HFFc6 (cell line): Measurements from ENCODE around the gene CSRNP3. TPM values are rescaled to one million over a fixed set of nuclear protein-coding genes. Genes with fewer than 3 reads are reported as not detected.

Source experiments
- DNase-seq: peaks from one replicate; pipeline ENCODE4 v3.0.0-alpha.2; 2018
- H3K27ac Mint-ChIP-seq: 2 replicates; pipeline ENCODE4 v1.8.0; 2020; ENCODE audit warnings: mild to moderate bottlenecking, mixed read lengths
- H3K27me3 Mint-ChIP-seq: 2 replicates; pipeline ENCODE4 v1.8.0; 2021; ENCODE audit warnings: mild to moderate bottlenecking, moderate library complexity, mixed read lengths; ENCODE audit not compliant: insufficient read depth
- H3K36me3 Mint-ChIP-seq: 2 replicates; pipeline ENCODE4 v1.8.0; 2021; ENCODE audit warnings: low read depth, mixed read lengths
- H3K4me1 Mint-ChIP-seq: 2 replicates; pipeline ENCODE4 v1.8.0; 2020; ENCODE audit warnings: low read depth, mixed read lengths
- H3K4me3 Mint-ChIP-seq: 2 replicates; pipeline ENCODE4 v1.8.0; 2020; ENCODE audit warnings: mild to moderate bottlenecking, moderate library complexity, mixed read lengths
- H3K9me3 Mint-ChIP-seq: 2 replicates; pipeline ENCODE4 v1.8.0; 2020; ENCODE audit warnings: mild to moderate bottlenecking, mixed read lengths
- total RNA-seq, 6 experiments: library from RNA; stranded (reverse); fragmentation: NEBNext Ultra II Directional; extraction: Animal tissue kit (Norgen Biotek cat#: 25700); gene quantifications; 2 replicates in 1 of 6; 3 replicates in 5 of 6; pipeline ENCODE4 v1.2.3, GENCODE V29; 2021
- TF ChIP-seq, protein P1 (sequence below): fragments of 200-600 bp; sonication (generic); IDR thresholded peaks from 2 replicates; pipeline ENCODE4 v1.5.0; 2021; ENCODE audit warnings: antibody characterized with exemption, mild to moderate bottlenecking

CSRNP3 gene
- total RNA-seq, 6 experiments from 2014 or later, result 0.02 to 0.79 (median 0.31) TPM; not detected in 2

DNA sequence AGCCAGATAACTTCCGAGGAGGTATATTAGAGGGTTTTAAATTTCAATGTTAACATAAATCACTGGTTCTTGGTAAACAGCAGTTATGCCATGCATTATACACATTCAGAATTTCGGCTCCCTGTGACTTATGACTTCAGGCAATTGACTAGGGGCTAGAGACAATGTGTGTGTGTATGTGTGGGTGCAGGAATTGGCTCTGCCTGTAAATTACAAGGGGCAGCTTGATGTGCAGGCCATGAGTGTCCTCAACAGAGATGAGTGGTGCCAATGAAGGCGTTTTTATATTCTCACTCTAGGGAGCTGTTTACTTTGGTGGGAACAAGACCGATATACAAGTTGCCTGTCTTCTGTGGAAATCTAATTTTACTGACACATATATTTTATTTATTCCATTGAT lies 161.6 kb downstream of the CSRNP3 start:
- no peaks in the 10 kb centered on the region; the same call in 1 of the 2 replicates for H3K36me3 Mint-ChIP-seq
- no peak overlapping the region for H3K4me3 Mint-ChIP-seq
- TF ChIP-seq, protein P1, sequence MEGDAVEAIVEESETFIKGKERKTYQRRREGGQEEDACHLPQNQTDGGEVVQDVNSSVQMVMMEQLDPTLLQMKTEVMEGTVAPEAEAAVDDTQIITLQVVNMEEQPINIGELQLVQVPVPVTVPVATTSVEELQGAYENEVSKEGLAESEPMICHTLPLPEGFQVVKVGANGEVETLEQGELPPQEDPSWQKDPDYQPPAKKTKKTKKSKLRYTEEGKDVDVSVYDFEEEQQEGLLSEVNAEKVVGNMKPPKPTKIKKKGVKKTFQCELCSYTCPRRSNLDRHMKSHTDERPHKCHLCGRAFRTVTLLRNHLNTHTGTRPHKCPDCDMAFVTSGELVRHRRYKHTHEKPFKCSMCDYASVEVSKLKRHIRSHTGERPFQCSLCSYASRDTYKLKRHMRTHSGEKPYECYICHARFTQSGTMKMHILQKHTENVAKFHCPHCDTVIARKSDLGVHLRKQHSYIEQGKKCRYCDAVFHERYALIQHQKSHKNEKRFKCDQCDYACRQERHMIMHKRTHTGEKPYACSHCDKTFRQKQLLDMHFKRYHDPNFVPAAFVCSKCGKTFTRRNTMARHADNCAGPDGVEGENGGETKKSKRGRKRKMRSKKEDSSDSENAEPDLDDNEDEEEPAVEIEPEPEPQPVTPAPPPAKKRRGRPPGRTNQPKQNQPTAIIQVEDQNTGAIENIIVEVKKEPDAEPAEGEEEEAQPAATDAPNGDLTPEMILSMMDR, result no peak
- H3K4me1 Mint-ChIP-seq, result no peaks in the 10 kb centered on the region
- no peak overlapping the region for H3K27ac Mint-ChIP-seq
- no peak for DNase-seq
- H3K27me3 Mint-ChIP-seq, result no peaks in the 10 kb centered on the region
- H3K9me3 Mint-ChIP-seq, result peaks cover 12% of the 10 kb centered on the region

DNA sequence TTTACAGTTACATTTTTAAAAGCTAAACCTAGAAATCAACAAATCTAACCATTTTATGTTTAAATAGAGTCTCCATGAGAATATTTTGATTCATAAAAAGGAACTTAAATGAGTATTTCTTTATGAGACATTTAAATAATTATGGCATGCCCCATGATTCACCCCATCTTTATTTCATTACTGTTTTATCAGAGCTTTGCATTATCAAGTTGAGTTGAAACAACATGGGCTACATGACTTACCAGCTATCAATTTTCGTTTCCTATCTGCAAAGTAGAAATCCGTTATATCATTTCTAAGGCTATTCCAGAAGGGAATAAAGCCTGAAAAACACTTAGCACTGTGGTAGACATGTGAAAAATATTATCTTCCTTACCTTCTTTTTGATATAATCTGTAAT lies 163.1 kb downstream of the CSRNP3 start:
- H3K27me3 Mint-ChIP-seq, result no peaks in the 10 kb centered on the region
- no peaks in the 10 kb centered on the region for H3K4me1 Mint-ChIP-seq
- no peak for DNase-seq
- H3K9me3 Mint-ChIP-seq, result peaks cover 12% of the 10 kb centered on the region
- H3K4me3 Mint-ChIP-seq, result no peak overlapping the region
- no peaks in the 10 kb centered on the region; the same call in 1 of the 2 replicates for H3K36me3 Mint-ChIP-seq
- no peak overlapping the region for H3K27ac Mint-ChIP-seq
- TF ChIP-seq, protein P1, result no peak

DNA sequence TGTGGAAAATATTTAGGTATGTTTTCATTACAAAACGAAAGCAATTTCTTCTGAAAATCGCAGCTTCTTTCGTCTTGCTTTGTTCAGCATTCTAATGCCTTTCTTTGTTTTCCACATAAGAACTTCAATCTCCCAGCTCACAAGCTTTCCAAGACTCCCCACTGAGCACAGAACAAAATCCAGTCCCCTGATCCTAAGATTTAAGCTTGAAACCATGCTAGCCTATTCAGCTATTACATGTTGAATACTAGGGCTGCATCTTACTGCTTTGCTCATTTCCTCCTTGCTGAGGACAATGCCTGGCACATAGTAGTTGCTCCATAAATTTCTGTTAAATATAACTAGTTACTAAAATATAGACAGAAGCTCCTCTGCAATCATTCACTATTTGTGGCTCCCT lies 163.9 kb downstream of the CSRNP3 start:
- Mint-ChIP-seq H3K36me3 (no peaks in the 10 kb centered on the region; the same call in 1 of the 2 replicates), H3K27me3 (no peaks in the 10 kb centered on the region), H3K4me1 (no peaks in the 10 kb centered on the region), H3K4me3 (no peak overlapping the region), H3K9me3 (peaks cover 12% of the 10 kb centered on the region), H3K27ac (no peak overlapping the region)
- TF ChIP-seq, protein P1, result no peak
- DNase-seq, result no peak

DNA sequence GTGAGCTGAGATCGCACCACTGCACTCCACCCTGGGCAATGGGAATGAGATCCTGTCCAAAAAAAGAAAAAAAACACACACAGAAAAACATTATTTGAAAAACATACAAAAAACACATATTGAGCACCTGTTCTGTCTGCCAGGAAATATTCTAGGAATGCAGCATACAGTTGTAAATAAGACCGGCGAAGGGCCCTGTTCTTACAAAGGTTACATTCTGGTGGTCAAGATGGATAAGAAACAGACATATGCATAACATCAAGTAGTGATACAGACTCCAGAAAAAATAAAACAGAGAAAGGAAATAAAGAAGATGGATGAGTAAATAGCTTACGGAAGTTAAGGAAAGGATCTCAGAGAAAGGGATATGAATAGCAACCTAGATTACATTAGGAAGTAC lies 164.8 kb downstream of the CSRNP3 start:
- no peak for DNase-seq
- H3K27ac Mint-ChIP-seq, result no peak overlapping the region
- no peaks in the 10 kb centered on the region; the same call in 1 of the 2 replicates for H3K36me3 Mint-ChIP-seq
- H3K4me1 Mint-ChIP-seq, result no peaks in the 10 kb centered on the region
- no peaks in the 10 kb centered on the region for H3K27me3 Mint-ChIP-seq
- H3K9me3 Mint-ChIP-seq, result peaks cover 12% of the 10 kb centered on the region
- no peak overlapping the region for H3K4me3 Mint-ChIP-seq
- TF ChIP-seq, protein P1, result no peak

DNA sequence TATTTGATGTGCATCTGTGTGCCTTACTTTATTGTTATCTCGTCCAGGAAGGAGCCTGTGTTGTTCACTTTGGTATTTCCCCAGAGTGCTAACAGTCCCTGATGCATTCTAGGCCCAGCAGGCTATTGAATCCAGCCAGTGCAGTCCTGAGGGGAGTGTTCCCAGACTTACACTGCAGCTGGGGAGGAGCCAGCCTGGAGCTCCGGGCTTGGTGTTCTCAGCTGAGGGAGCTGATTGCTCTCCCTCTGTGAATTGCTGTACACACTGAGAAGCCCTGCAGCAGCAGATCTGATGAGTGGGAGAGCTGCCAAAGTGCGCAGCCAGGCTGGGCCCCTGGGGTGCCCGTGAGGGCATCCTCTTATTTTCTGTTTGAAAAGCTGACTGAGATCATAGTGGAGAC lies 165.4 kb downstream of the CSRNP3 start:
- TF ChIP-seq, protein P1, result no peak
- Mint-ChIP-seq H3K36me3 (no peaks in the 10 kb centered on the region; the same call in 1 of the 2 replicates), H3K9me3 (peaks cover 12% of the 10 kb centered on the region), H3K27ac (no peak overlapping the region), H3K27me3 (no peaks in the 10 kb centered on the region), H3K4me1 (no peaks in the 10 kb centered on the region), H3K4me3 (no peak overlapping the region)
- DNase-seq, result no peak

DNA sequence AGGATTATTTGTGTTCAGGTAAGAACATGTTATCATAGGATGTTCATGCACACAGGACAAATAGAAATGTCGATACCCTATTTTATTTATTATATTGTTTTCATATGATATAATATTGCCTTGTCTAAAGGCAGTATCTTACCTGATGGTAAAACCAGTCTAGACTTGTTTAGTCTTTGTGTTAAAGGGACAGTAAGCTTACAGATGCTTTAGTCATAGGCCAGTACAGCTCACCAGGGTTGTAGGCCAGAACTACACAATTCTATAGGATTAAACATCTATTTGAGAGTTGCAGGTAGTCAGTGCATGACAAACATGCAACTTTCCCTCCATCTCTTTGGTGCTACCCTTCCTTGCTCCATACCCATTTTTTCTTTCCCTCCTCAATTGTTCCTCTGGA lies 166.0 kb downstream of the CSRNP3 start:
- Mint-ChIP-seq H3K27me3 (no peaks in the 10 kb centered on the region), H3K4me1 (no peaks in the 10 kb centered on the region), H3K27ac (no peak overlapping the region), H3K4me3 (no peak overlapping the region), H3K9me3 (peaks cover 9% of the 10 kb centered on the region), H3K36me3 (no peaks in the 10 kb centered on the region)
- DNase-seq, result no peak
- TF ChIP-seq, protein P1, result no peak
